H1 (cell line): ENCODE results near the gene VPS54. TPM values are rescaled to one million over a fixed set of nuclear protein-coding genes. Genes with fewer than 3 reads are reported as not detected.

ENCODE experiments used
- CTCF ChIA-PET: fragments of 300-600 bp; sonication (Branson Sonifier 250); formaldehyde crosslinking; loops from one replicate; lab custom pipeline; 2021; ENCODE audit not compliant: partially characterized antibody; lab: Charles Lee
- POLR2A ChIA-PET: fragments of 300-600 bp; sonication (Branson Sonifier 250); formaldehyde crosslinking; loops from one replicate; lab custom pipeline; 2021; ENCODE audit warnings: inconsistent platforms; ENCODE audit not compliant: partially characterized antibody; lab: Charles Lee
- DNase-seq, 2 experiments: peaks; one replicate each; pipeline versions ENCODE4 v3.0.0 to v3.0.0-alpha.2; 2010 to 2022; ENCODE audit warnings: low spot score in 2 of 2, low read depth in 1 of 2, mixed read lengths in 1 of 2
- FAIRE-seq: peaks from 2 replicates; lab custom pipeline; 2011; peaks lifted over from hg19 to GRCh38; lab: Jason Lieb, UNC
- H2AFZ ChIP-seq: 2 replicates; pipeline ENCODE4 v1.8.1; 2012; ENCODE audit warnings: low read length, inconsistent platforms
- H2AK5ac ChIP-seq: 2 replicates; pipeline ENCODE4 v1.6.1; 2013; ENCODE audit warnings: low read depth, low read length
- H2BK120ac ChIP-seq: replicated peaks from 2 replicates; pipeline ENCODE3; 2013; ENCODE audit warnings: low read depth, low read length, inconsistent platforms
- H2BK12ac ChIP-seq: 2 replicates; pipeline ENCODE4 v1.6.1; 2013; ENCODE audit warnings: low read depth, low read length
- H2BK15ac ChIP-seq: 2 replicates; pipeline ENCODE4 v1.6.1; 2013; ENCODE audit warnings: low read length
- H2BK20ac ChIP-seq: 2 replicates; pipeline ENCODE4 v1.6.1; 2013; ENCODE audit warnings: low read length
- H2BK5ac ChIP-seq: 2 replicates; pipeline ENCODE4 v1.6.1; 2013; ENCODE audit warnings: low read depth, low read length
- H3K14ac ChIP-seq: 2 replicates; pipeline ENCODE4 v1.6.1; 2013; ENCODE audit warnings: inconsistent platforms; ENCODE audit not compliant: insufficient read length
- H3K18ac ChIP-seq: 2 replicates; pipeline ENCODE4 v1.6.1; 2013; ENCODE audit warnings: low read length; ENCODE audit errors: extremely low read depth
- H3K23ac ChIP-seq: 2 replicates; pipeline ENCODE4 v1.6.1; 2013; ENCODE audit warnings: inconsistent platforms; ENCODE audit not compliant: insufficient read length
- H3K23me2 ChIP-seq: 2 replicates; pipeline ENCODE4 v1.6.1; 2013; ENCODE audit warnings: low read depth, low read length
- H3K27ac ChIP-seq: 2 replicates; pipeline ENCODE4 v1.6.1; 2011; ENCODE audit warnings: low read depth, low read length, inconsistent platforms
- H3K27me3 ChIP-seq, 4 experiments: replicated peaks in 1 of 4; 1 replicate in 1 of 4; 2 replicates in 3 of 4; pipeline versions ENCODE4 v1.6.1 to v1.8.1; 2011 to 2013; ENCODE audit warnings: low read length in 3 of 4, mild to moderate bottlenecking in 3 of 4, inconsistent platforms in 2 of 4, mixed read lengths in 2 of 4, moderate library complexity in 1 of 4; ENCODE audit not compliant: control insufficient read depth in 3 of 4, insufficient read depth in 3 of 4; ENCODE audit errors: extremely low read depth in 1 of 4
- H3K36me3 ChIP-seq, 4 experiments: 2 replicates each; pipeline versions ENCODE4 v1.6.1 to v1.8.1; 2011 to 2013; ENCODE audit warnings: mild to moderate bottlenecking in 4 of 4, low read length in 3 of 4, moderate library complexity in 2 of 4, control low read depth in 1 of 4, inconsistent platforms in 1 of 4; ENCODE audit not compliant: insufficient read depth in 4 of 4, control insufficient read depth in 2 of 4
- H3K4ac ChIP-seq: replicated peaks from 2 replicates; pipeline ENCODE3; 2013; ENCODE audit warnings: low read length, low read depth, mixed read lengths, inconsistent platforms; ENCODE audit not compliant: insufficient read length
- H3K4me1 ChIP-seq, 4 experiments: replicated peaks in 1 of 4; 1 replicate in 1 of 4; 2 replicates in 3 of 4; pipeline versions ENCODE4 v1.6.1 to v1.8.1; 2011 to 2013; ENCODE audit warnings: low read length in 3 of 4, inconsistent platforms in 2 of 4, mixed read lengths in 1 of 4; ENCODE audit not compliant: insufficient read depth in 4 of 4, control insufficient read depth in 3 of 4
- H3K4me2 ChIP-seq, 2 experiments: 2 replicates each; pipeline versions ENCODE4 v1.6.1 to v1.8.1; 2011 to 2013; ENCODE audit warnings: low read depth in 2 of 2, low read length in 2 of 2, control low read depth in 1 of 2, inconsistent platforms in 1 of 2, mild to moderate bottlenecking in 1 of 2; ENCODE audit not compliant: insufficient read depth in 1 of 2
- H3K4me3 ChIP-seq, 4 experiments: fragments of 200-600, 300-600 bp in 1 of 4; sonication (generic), shearing (Covaris generic), sonication (Bioruptor Twin) in 1 of 4; 2 replicates each; pipeline versions ENCODE4 v1.5.1 to v1.8.1; 2011 to 2016; ENCODE audit warnings: low read length in 4 of 4, low read depth in 3 of 4, control low read depth in 2 of 4, inconsistent platforms in 2 of 4, mild to moderate bottlenecking in 2 of 4, mixed read lengths in 1 of 4, moderate library complexity in 1 of 4; ENCODE audit not compliant: insufficient read depth in 2 of 4; ENCODE audit errors: extremely low read depth in 1 of 4
- H3K56ac ChIP-seq: replicated peaks from 2 replicates; pipeline ENCODE3; 2013; ENCODE audit warnings: low read depth, mild to moderate bottlenecking, mixed read lengths, low read length, inconsistent platforms; ENCODE audit not compliant: insufficient read length
- H3K79me1 ChIP-seq: 2 replicates; pipeline ENCODE4 v1.6.1; 2013; ENCODE audit warnings: low read depth, low read length, control low read depth
- H3K79me2 ChIP-seq, 2 experiments: 2 replicates each; pipeline versions ENCODE4 v1.6.1 to v1.8.1; 2012 to 2013; ENCODE audit warnings: low read length in 2 of 2, mild to moderate bottlenecking in 2 of 2, inconsistent platforms in 1 of 2; ENCODE audit not compliant: insufficient read depth in 2 of 2, control insufficient read depth in 1 of 2
- H3K9ac ChIP-seq, 4 experiments: replicated peaks in 1 of 4; 1 replicate in 1 of 4; 2 replicates in 3 of 4; pipeline versions ENCODE4 v1.6.1 to v1.8.1; 2011 to 2013; ENCODE audit warnings: low read depth in 3 of 4, low read length in 3 of 4, control low read depth in 2 of 4, mild to moderate bottlenecking in 2 of 4, moderate library complexity in 2 of 4, inconsistent platforms in 1 of 4; ENCODE audit errors: extremely low read depth in 1 of 4
- H3K9me3 ChIP-seq, 2 experiments: 2 replicates each; pipeline versions ENCODE4 v1.6.1 to v1.8.1; 2012 to 2013; ENCODE audit warnings: mild to moderate bottlenecking in 2 of 2, moderate library complexity in 2 of 2, control low read depth in 1 of 2, inconsistent platforms in 1 of 2, low read depth in 1 of 2, low read length in 1 of 2, mixed read lengths in 1 of 2; ENCODE audit not compliant: insufficient read depth in 2 of 2
- H4K20me1 ChIP-seq, 2 experiments: replicated peaks in 1 of 2; 2 replicates each; pipeline versions ENCODE3 to v1.8.1; 2011 to 2013; ENCODE audit warnings: inconsistent platforms in 2 of 2, low read length in 2 of 2, mild to moderate bottlenecking in 1 of 2; ENCODE audit not compliant: insufficient read depth in 2 of 2, control insufficient read depth in 1 of 2
- H4K5ac ChIP-seq: 2 replicates; pipeline ENCODE4 v1.6.1; 2013; ENCODE audit warnings: low read length, low read depth, mixed read lengths, inconsistent platforms; ENCODE audit not compliant: insufficient read length
- H4K8ac ChIP-seq: 2 replicates; pipeline ENCODE4 v1.8.0; 2013; ENCODE audit warnings: mild to moderate bottlenecking, moderate library complexity, low read length, inconsistent platforms; ENCODE audit not compliant: insufficient read depth; ENCODE audit errors: extremely low read depth
- H4K91ac ChIP-seq: replicated peaks from 2 replicates; pipeline ENCODE3; 2013; ENCODE audit warnings: low read length, mixed read lengths, inconsistent platforms; ENCODE audit not compliant: insufficient read length
- ATF3 ChIP-seq: IDR thresholded peaks from 2 replicates; pipeline ENCODE4 v1.6.1; 2011; ENCODE audit warnings: low read depth, mild to moderate bottlenecking, low read length; ENCODE audit not compliant: insufficient read depth
- HDAC6 ChIP-seq: IDR thresholded peaks from one replicate; pipeline ENCODE4 v1.7.1; 2012; ENCODE audit warnings: low read depth, mild to moderate bottlenecking, inconsistent platforms, low read length, moderate library complexity
- NANOG ChIP-seq: IDR thresholded peaks from 2 replicates; pipeline ENCODE4 v1.6.1; 2011; ENCODE audit warnings: low read length, low read depth, mild to moderate bottlenecking, inconsistent platforms; ENCODE audit not compliant: insufficient read depth, poor library complexity, severe bottlenecking
- RAD21 ChIP-seq, 2 experiments: IDR thresholded peaks in 1 of 2; conservative IDR thresholded peaks in 1 of 2; 2 replicates each; pipeline ENCODE4 v1.6.1; 2011; ENCODE audit warnings: low read depth in 2 of 2, low read length in 2 of 2, improper control_type of control experiment in 1 of 2, inconsistent platforms in 1 of 2, mild to moderate bottlenecking in 1 of 2, moderate library complexity in 1 of 2
- SIN3A ChIP-seq, 2 experiments: IDR thresholded peaks in 1 of 2; conservative IDR thresholded peaks in 1 of 2; 2 replicates each; pipeline ENCODE4 v1.6.1; 2011 to 2012; ENCODE audit warnings: low read length in 2 of 2, improper control_type of control experiment in 1 of 2, low read depth in 1 of 2, mild to moderate bottlenecking in 1 of 2
- SP2 ChIP-seq: IDR thresholded peaks from 2 replicates; pipeline ENCODE4 v1.6.1; 2012; ENCODE audit warnings: mild to moderate bottlenecking, low read length, inconsistent platforms
- WGBS, 2 experiments: shearing (Covaris generic) in 1 of 2; methylation state at CpG; one replicate each; pipeline versions ENCODE4 v1.1.6 to v1.1.7; 2013 to 2015; ENCODE audit warnings: low lambda C conversion rate in 2 of 2, mixed read lengths in 2 of 2, inconsistent platforms in 1 of 2, low coverage in 1 of 2, missing lambda C conversion rate in 1 of 2; ENCODE audit not compliant: insufficient replicate concordance in 2 of 2, insufficient coverage in 1 of 2, insufficient read length in 1 of 2; ENCODE audit errors: extremely low coverage in 1 of 2, missing lambda C conversion rate in 1 of 2; 5-methylcytosine and 5-hydroxymethylcytosine counted together
- polyA plus RNA-seq, 7 experiments: library from polyadenylated mRNA; depleted of rRNA in 3 of 7; stranded (reverse) in 5 of 7; unstranded in 2 of 7; fragments of >200 nt in 5 of 7; fragments of 200-250 nt in 2 of 7; gene quantifications; 1 replicate in 5 of 7; 2 replicates in 1 of 7; 4 replicates in 1 of 7; pipeline versions ENCODE4 v1.2.1 to v1.2.3, GENCODE V29; 2011 to 2013; ENCODE audit warnings: missing spikeins in 2 of 7, mixed read lengths in 2 of 7
- total RNA-seq: library from RNA; stranded (reverse); fragmentation: NEBNext Ultra II Directional; extraction: Animal tissue kit (Norgen Biotek cat#: 25700); gene quantifications from 2 replicates; pipeline ENCODE4 v1.2.1, GENCODE V29; 2021

VPS54 gene
- total and polyA plus RNA-seq, 2 of the 8 experiments (the other 6 are each of a cell fraction or from before 2014, with no cell fraction given), result 3.6 to 13.2 TPM

GRCh38 chr2:63984606-63985359, 34.4 kb downstream of the VPS54 start:
- Histone ChIP-seq H2BK20ac (no peak overlapping the region), H3K4me1 (no peaks in the 10 kb centered on the region), H2AFZ (no peak overlapping the region), H2AK5ac (no peak overlapping the region), H3K9me3 (peaks cover 0 to 4% of the 10 kb centered on the region in 2 experiments; a peak in 2 of 4 replicates), H2BK120ac (no peak overlapping the region), H3K56ac (no peak overlapping the region), H3K36me3 (peaks cover 0 to 6% (median 0%) of the 10 kb centered on the region in 4 experiments; a peak in 2 of 8 replicates), H3K4me2 (no peak overlapping the region), H3K4ac (no peak overlapping the region), H3K23me2 (no peaks in the 10 kb centered on the region), H3K27me3 (no peaks in the 10 kb centered on the region), H2BK12ac (no peak overlapping the region), H3K79me1 (no peaks in the 10 kb centered on the region; the same call in 1 of the 2 replicates), H3K27ac (no peak overlapping the region), H4K8ac (no peak overlapping the region), H4K20me1 (no peaks in the 10 kb centered on the region), H4K91ac (no peak overlapping the region), H3K79me2 (no peaks in the 10 kb centered on the region), H3K4me3 (no peak overlapping the region), H3K23ac (no peak overlapping the region), H2BK5ac (no peak overlapping the region), H3K9ac (no peak overlapping the region), H2BK15ac (no peak overlapping the region), H3K18ac (no peak overlapping the region), H4K5ac (no peak overlapping the region), H3K14ac (no peak overlapping the region)
- ChIA-PET CTCF (no interaction called here), POLR2A (no interaction called here)
- no peak for DNase-seq
- 87% methylated on average over 6 of the region's 6 CpGs; no CpG with 5 or more reads in 1 of the 2 experiments for WGBS, 2 experiments
- no peak for FAIRE-seq
- TF ChIP-seq HDAC6 (no peak), SP2 (no peak), NANOG (no peak), RAD21 (IDR thresholded peaks at IDR 0.05 in 1 of 2, conservative IDR thresholded peaks at IDR 0.05 in 1 of 2; ENCODE audit: low read depth in 2 of 2, low read length in 2 of 2) (no peak), SIN3A (conservative IDR thresholded peaks at IDR 0.05 in 1 of 2, IDR thresholded peaks at IDR 0.05 in 1 of 2; ENCODE audit: low read depth in 1 of 2, low read length in 2 of 2) (no peak), ATF3 (no peak)
